Choroid plexus epithelial cell (primary cell): ENCODE data around the gene SLCO3A1.

Experiments
- DNase-seq: peaks from one replicate; pipeline ENCODE4 v3.0.0-alpha.2; 2010; ENCODE audit warnings: low read depth
- H3K4me3 ChIP-seq: 2 replicates; pipeline ENCODE4 v1.5.1; 2011; ENCODE audit warnings: low read depth, mild to moderate bottlenecking, control low read depth, low read length, moderate library complexity
- CTCF ChIP-seq: conservative IDR thresholded peaks from 2 replicates; pipeline ENCODE4 v1.5.1; 2011; ENCODE audit warnings: low read depth, mild to moderate bottlenecking, control low read depth, inconsistent platforms, low read length, moderate library complexity

Gene SLCO3A1

GRCh38 chr15:92020207-92020606 lies 166.7 kb downstream of the SLCO3A1 start:
- TF ChIP-seq CTCF: no peak
- DNase-seq: no peak

GRCh38 chr15:92020804-92021203 lies 167.3 kb downstream of the SLCO3A1 start:
- TF ChIP-seq CTCF: no peak
- no peak overlapping the region for H3K4me3 ChIP-seq
- no peak for DNase-seq

More at GRCh38 chr15:92020207-92020606, 166.7 kb downstream of the SLCO3A1 start:
- H3K4me3 ChIP-seq: no peak overlapping the region

- no peak for TF ChIP-seq CTCF
- no peak overlapping the region for H3K4me3 ChIP-seq
- DNase-seq: no peak
These were observed 168.3 kb downstream of the SLCO3A1 start for GRCh38 chr15:92021792-92022191.

GRCh38 chr15:92023965-92024364 lies 170.5 kb downstream of the SLCO3A1 start:
- TF ChIP-seq CTCF: no peak
- DNase-seq: no peak
- H3K4me3 ChIP-seq: no peak overlapping the region

- no peak overlapping the region for H3K4me3 ChIP-seq
- no peak for DNase-seq
- no peak for TF ChIP-seq CTCF
These were observed 172.3 kb downstream of the SLCO3A1 start for GRCh38 chr15:92025706-92026270.

GRCh38 chr15:92028389-92028724 lies 174.8 kb downstream of the SLCO3A1 start:
- no peak overlapping the region for H3K4me3 ChIP-seq
- TF ChIP-seq CTCF: no peak
- no peak for DNase-seq

- TF ChIP-seq CTCF: no peak
- no peak overlapping the region for H3K4me3 ChIP-seq
- no peak for DNase-seq
These were observed 176.3 kb downstream of the SLCO3A1 start for GRCh38 chr15:92029767-92030166.
